Thyroid gland (tissue), 4 donors: ENCODE measurements around the gene KCNJ10. TPM values are rescaled to one million over a fixed set of nuclear protein-coding genes. Genes with fewer than 3 reads are reported as not detected.

Experiments used
- DNase-seq, 2 donors: peaks; one replicate each; pipeline ENCODE4 v3.0.0-alpha.2; 2019
- H3K27ac ChIP-seq, 3 donors: fragments of 200-600 bp; sonication (generic); 1 replicate in 2 of 3; 2 replicates in 1 of 3; pipeline ENCODE4 v1.5.1; 2016 to 2019; ENCODE audit warnings: mild to moderate bottlenecking in 1 of 3, moderate library complexity in 1 of 3
- H3K27me3 ChIP-seq: fragments of 200-600 bp; sonication (generic); one replicate; pipeline ENCODE4 v1.5.1; 2019
- H3K36me3 ChIP-seq, 2 donors: fragments of 200-600 bp; sonication (generic); one replicate each; pipeline ENCODE4 v1.5.1; 2016 to 2019
- H3K4me1 ChIP-seq, 2 donors: fragments of 200-600 bp; sonication (generic); one replicate each; pipeline ENCODE4 v1.5.1; 2017 to 2019
- H3K4me3 ChIP-seq, 3 donors: fragments of 200-600 bp; sonication (generic); replicated peaks in 1 of 3; 1 replicate in 2 of 3; 2 replicates in 1 of 3; pipeline ENCODE4 v1.5.1; 2016; ENCODE audit warnings: mild to moderate bottlenecking in 1 of 3
- H3K9me3 ChIP-seq: fragments of 200-600 bp; sonication (generic); one replicate; pipeline ENCODE4 v1.5.1; 2017
- CTCF ChIP-seq, 6 experiments: fragments of 200-600 bp in 3 of 6; fragments of 450-650 bp in 3 of 6; sonication (generic) in 3 of 6; IDR thresholded peaks; one replicate each; pipeline ENCODE4 v1.5.1; 2016 to 2019; ENCODE audit warnings: antibody characterized with exemption in 6 of 6, mild to moderate bottlenecking in 2 of 6, inconsistent platforms in 1 of 6, moderate library complexity in 1 of 6
- POLR2A ChIP-seq, 2 donors: fragments of 450-650 bp; IDR thresholded peaks; one replicate each; pipeline ENCODE4 v1.6.1; 2017; ENCODE audit warnings: antibody characterized with exemption in 2 of 2, mild to moderate bottlenecking in 2 of 2, moderate library complexity in 1 of 2
- WGBS, 2 donors: methylation state at CpG; one replicate each; pipeline ENCODE4 v1.1.5; 2017; 5-methylcytosine and 5-hydroxymethylcytosine counted together
- intact Hi-C: fragments of 100-400 bp; cut with DNase I; formaldehyde crosslinking; loops from one replicate; pipeline ENCODE4 v1.15.1; 2023
- total RNA-seq, 4 donors: library from RNA; depleted of rRNA; stranded (reverse); fragments of >200 nt; gene quantifications; one replicate each; pipeline ENCODE4 v1.2.3, GENCODE V29; 2016

The KCNJ10 gene
- total RNA-seq, 4 donors from 2014 or later = 0.13 to 0.45 (median 0.33) TPM; not detected in 1

- H3K27ac ChIP-seq = no peak overlapping the region
- no peaks in the 10 kb centered on the region for H3K9me3 ChIP-seq
- no peaks in the 10 kb centered on the region for H3K4me1 ChIP-seq
- no peaks in the 10 kb centered on the region for H3K27me3 ChIP-seq
- no peaks in the 10 kb centered on the region for H3K36me3 ChIP-seq
- intact Hi-C loops = no loop called here
- TF ChIP-seq CTCF (IDR thresholded peaks at IDR 0.05) (peak; percentile 54 to 81 (median 71)), POLR2A (IDR thresholded peaks at IDR 0.05) (no peak)
- 67 to 72% methylated on average over 3 of the region's 3 CpGs for WGBS, 2 donors
- H3K4me3 ChIP-seq = no peak overlapping the region
- no peak for DNase-seq
Observed at GRCh38 chr1:160007577-160008200, 62.3 kb downstream of the KCNJ10 start.

DNA sequence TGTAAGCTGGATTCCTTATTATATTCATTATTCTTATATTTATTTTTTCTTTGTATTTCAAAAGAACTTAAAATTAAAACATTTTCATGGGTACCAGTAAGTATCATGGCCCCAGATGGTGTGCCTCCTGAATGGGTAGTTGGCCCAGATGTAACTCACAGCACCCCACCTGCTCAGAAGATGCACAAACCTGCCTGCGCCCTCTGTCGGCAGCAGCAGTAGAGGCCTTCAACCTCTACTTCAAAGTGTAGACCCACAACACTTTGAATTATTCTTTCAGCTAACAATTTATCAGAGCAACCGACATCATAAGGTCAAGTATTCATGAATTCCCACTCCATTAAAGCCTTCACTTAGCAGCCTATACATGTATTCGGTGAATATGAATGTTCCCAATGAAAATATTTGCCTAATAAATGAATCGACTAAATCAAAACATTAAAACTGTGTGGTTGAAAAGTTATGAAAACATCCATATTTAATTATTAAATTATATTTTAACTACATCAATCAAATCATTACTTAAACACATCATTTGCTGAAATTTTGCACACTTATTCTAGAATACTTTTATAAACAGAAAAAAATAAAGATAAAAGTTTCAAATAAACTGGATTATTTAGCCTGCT, 63.5 kb downstream of the KCNJ10 start:
- WGBS, 2 donors = 24% methylated on average over 5 of the region's 5 CpGs
- H3K27ac ChIP-seq = no peak overlapping the region
- no peaks in the 10 kb centered on the region for H3K36me3 ChIP-seq
- no peaks in the 10 kb centered on the region for H3K9me3 ChIP-seq
- intact Hi-C loops = no loop called here
- H3K4me3 ChIP-seq = no peak overlapping the region
- H3K4me1 ChIP-seq = no peaks in the 10 kb centered on the region
- peak; percentile 81 to 84 for DNase-seq
- no peak for TF ChIP-seq POLR2A (IDR thresholded peaks at IDR 0.05)
- peak; percentile 48 to 88 (median 72) for TF ChIP-seq CTCF (IDR thresholded peaks at IDR 0.05)
- H3K27me3 ChIP-seq = no peaks in the 10 kb centered on the region

DNA sequence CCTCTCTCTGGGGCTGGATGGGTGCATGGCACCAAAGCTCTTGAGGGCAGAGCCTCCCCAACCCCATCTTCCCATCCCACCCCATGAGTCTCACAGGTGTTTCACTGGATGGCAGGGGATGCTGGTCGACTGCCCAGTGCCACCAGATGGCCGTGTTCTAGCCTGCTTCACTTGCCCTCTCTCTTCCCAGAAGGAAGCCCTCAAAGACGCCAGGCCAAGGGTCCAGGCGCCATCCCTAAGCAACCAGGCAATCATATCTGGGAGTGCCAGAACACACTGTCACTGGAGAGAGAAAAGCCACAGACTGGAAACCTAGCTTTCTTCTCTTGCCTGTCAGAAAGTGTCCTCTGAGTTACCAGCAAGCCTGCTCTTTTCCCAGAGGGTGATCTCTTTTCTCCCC, 64.9 kb downstream of the KCNJ10 start:
- WGBS, 2 donors = 71 to 87% methylated on average over 4 of the region's 4 CpGs
- intact Hi-C loops = loop anchor here (2.0 kb wide), 1 partner anchor 68 kb away; no protein-coding TSS in a partner anchor
- no peak for DNase-seq
- no peak overlapping the region for H3K4me3 ChIP-seq
- no peak overlapping the region for H3K27ac ChIP-seq
- no peaks in the 10 kb centered on the region for H3K4me1 ChIP-seq
- no peaks in the 10 kb centered on the region for H3K36me3 ChIP-seq
- no peaks in the 10 kb centered on the region for H3K9me3 ChIP-seq
- no peak for TF ChIP-seq POLR2A (IDR thresholded peaks at IDR 0.05)
- no peak for TF ChIP-seq CTCF (IDR thresholded peaks at IDR 0.05)
- H3K27me3 ChIP-seq = no peaks in the 10 kb centered on the region

DNA sequence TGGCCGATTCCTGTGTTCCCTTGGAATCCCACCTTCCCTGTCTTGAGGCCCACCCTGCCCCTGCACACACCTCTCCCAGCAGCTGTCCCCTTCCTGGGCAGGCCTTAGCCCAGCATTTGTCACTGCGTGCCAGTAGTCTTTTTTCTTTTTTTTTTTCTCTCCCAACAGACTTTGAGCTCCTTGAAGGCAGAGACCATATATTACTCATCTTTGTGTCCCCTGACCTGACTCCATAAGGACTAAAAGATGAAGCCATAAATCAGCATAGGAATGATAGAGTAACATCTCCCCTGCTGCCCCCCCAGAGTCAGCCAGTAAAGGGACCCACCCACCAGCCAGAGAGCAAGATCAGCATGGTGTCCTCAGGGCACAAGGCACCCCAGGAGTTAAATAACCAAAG, 65.5 kb downstream of the KCNJ10 start:
- H3K9me3 ChIP-seq = no peaks in the 10 kb centered on the region
- DNase-seq = no peak
- no peak overlapping the region for H3K4me3 ChIP-seq
- H3K27ac ChIP-seq = no peak overlapping the region
- H3K36me3 ChIP-seq = no peaks in the 10 kb centered on the region
- 80 to 84% methylated on average over 2 of the region's 2 CpGs for WGBS, 2 donors
- TF ChIP-seq POLR2A (IDR thresholded peaks at IDR 0.05) (no peak), CTCF (IDR thresholded peaks at IDR 0.05) (no peak)
- H3K4me1 ChIP-seq = no peaks in the 10 kb centered on the region
- H3K27me3 ChIP-seq = no peaks in the 10 kb centered on the region
- intact Hi-C loops = loop anchor here (2.0 kb wide), 1 partner anchor 68 kb away; no protein-coding TSS in a partner anchor

- WGBS, 2 donors = 82 to 87% methylated on average over 1 of the region's 1 CpG
- intact Hi-C loops = loop anchor here (2.0 kb wide), 1 partner anchor 67 kb away; no protein-coding TSS in a partner anchor
- Histone ChIP-seq H3K36me3 (no peaks in the 10 kb centered on the region), H3K27me3 (no peaks in the 10 kb centered on the region), H3K27ac (no peak overlapping the region), H3K9me3 (no peaks in the 10 kb centered on the region), H3K4me1 (no peaks in the 10 kb centered on the region), H3K4me3 (no peak overlapping the region)
- TF ChIP-seq POLR2A (IDR thresholded peaks at IDR 0.05) = no peak
- TF ChIP-seq CTCF (IDR thresholded peaks at IDR 0.05) = no peak
- DNase-seq = no peak
Observed at GRCh38 chr1:160004001-160004400, 66.0 kb downstream of the KCNJ10 start.
